IPS-11a (cell line): ENCODE results near the gene GNB1L.
"Not testable (repeated sequence)": the region's sequence is repeated elsewhere in the genome, so short reads cannot be mapped to it uniquely, and the experiment has no call there.

Experiments used
- H3K4me3 ChIP-seq: one replicate; pipeline ENCODE4 v1.5.1; 2013; ENCODE audit warnings: low read depth, low read length, control low read depth

Gene GNB1L

GRCh38 chr22:19845054-19845722 is 9.5 kb downstream of the GNB1L start:
- H3K4me3 ChIP-seq, result no peak overlapping the region

- no peak overlapping the region for H3K4me3 ChIP-seq
These were observed 10.2 kb downstream of the GNB1L start for GRCh38 chr22:19844377-19845053.

DNA sequence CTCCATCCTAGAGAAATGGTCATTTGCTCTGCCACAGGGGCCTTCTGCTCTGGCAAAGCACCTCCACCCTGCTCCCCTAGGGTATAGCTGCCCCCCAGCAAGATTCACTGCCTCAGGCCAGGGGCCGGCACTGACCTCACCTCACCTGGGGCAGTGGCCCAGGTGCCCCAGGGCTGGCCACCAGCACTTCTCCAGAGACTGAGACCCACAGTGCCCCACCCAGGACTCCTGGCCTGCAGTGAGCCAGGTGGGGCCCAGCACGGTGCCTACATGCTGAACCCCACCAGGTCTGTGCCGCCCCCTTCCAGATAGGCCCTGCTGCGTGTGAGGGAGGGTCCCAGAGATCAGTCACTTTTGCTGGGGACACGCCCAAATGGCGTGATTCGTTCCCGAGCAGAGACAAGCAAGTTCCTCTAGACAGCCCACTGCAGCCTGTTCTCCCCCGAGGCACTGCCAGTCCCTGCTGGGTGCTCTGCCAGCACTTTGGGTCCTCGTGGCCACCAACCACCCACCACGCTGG is 10.8 kb downstream of the GNB1L start:
- no peak overlapping the region for H3K4me3 ChIP-seq

DNA sequence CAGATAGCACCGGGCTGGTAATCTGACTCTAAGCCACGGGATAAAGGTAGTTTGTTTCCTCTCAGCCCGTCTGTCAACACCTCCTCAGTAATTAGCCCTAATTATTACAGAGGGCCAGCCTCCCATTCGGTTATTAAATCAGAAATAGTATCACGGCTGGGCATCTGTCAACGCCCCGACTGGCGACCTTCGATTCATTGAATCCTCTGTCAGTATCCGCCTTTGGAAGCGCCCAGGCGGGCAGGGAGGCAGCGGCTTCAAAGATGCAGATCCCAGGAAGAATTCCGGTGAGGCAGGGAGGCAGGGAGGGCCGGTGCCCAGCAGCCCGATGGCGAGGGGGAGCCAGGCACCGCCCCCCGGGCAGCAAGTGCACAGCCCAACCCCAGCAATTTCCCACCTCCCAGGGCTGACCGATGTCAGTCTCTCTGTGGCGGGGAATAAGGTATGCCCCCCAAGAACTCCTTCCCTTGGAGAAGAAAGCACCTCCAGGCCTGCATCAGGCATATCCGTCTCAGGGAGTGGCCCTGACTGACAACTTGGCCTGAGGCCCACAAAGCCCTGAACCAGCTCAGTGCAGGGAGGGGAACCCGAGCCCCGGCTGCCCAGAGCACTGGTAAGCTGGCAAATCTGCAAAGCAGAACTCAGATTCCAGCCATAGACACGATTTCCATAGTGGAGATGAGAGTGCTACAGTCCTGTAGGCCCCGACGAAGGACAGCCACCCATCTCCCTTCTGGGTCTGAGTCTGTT is 11.4 kb downstream of the GNB1L start:
- no peak overlapping the region for H3K4me3 ChIP-seq

GRCh38 chr22:19842393-19843106 is 12.1 kb downstream of the GNB1L start:
- no peak overlapping the region for H3K4me3 ChIP-seq

DNA sequence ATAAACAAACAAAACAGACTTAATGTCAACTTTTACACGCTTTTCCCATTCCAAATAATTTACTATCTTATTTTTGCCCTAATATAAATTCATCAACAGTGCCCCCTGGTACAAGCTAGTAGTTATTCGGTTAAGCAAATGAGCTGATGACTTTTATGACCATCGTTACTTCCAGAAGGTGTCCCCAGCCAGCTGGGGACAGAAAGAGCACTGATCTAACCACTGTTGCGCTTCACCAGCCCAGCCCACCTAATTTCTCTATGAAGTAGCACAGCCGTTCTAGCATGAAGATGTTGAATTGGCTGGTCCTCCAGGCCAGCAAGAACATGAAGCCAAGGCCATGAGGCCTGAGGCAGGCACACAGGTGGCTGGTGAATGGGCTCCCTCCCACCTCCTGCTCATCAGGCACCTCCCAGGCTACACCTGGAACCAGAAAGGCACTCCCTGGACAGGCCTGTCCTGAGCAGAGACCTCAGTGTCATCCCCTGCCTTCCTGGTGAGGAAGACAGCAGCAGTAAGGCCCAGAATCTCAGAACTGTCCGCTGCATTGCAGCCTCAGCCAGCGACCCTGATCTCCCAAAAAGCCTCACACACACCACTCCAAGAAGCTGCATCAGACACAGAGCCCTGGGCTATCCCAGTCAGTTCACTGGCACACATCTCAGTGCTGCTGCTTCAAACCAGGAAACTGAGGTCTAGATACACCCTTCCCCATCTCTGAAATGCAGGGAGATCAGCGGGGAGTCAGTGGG is 12.9 kb downstream of the GNB1L start:
- H3K4me3 ChIP-seq, result no peak overlapping the region

GRCh38 chr22:19840955-19841640 is 13.6 kb downstream of the GNB1L start:
- H3K4me3 ChIP-seq, result no peak overlapping the region

GRCh38 chr22:19840059-19840458 is 14.6 kb downstream of the GNB1L start:
- no peak overlapping the region for H3K4me3 ChIP-seq

- H3K4me3 ChIP-seq, result no peak overlapping the region
These were observed 16.8 kb downstream of the GNB1L start for GRCh38 chr22:19837915-19838314.

DNA sequence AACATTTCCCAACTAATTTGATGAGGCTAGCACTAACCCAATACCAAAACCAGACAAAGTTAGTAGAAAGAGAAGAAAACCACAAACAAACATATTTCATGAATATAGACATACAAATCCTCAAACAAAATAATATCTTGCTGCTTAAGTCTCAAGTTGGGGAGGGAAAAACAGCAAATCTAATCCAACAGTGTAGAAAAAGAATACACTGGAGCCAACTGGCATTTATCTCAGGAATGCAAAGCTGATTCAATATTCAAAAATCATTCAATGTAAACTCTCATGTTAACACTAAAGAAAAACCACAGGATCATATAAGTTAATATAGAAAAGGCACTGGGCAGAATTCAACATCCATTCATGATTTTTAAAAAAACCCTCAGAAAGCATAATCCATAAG is 18.2 kb downstream of the GNB1L start:
- no peak overlapping the region for H3K4me3 ChIP-seq

- no peak overlapping the region for H3K4me3 ChIP-seq
These were observed 20.1 kb downstream of the GNB1L start for GRCh38 chr22:19834599-19834998.

- H3K4me3 ChIP-seq, result not testable (repeated sequence)
These were observed 21.3 kb downstream of the GNB1L start for GRCh38 chr22:19833327-19833726.

DNA sequence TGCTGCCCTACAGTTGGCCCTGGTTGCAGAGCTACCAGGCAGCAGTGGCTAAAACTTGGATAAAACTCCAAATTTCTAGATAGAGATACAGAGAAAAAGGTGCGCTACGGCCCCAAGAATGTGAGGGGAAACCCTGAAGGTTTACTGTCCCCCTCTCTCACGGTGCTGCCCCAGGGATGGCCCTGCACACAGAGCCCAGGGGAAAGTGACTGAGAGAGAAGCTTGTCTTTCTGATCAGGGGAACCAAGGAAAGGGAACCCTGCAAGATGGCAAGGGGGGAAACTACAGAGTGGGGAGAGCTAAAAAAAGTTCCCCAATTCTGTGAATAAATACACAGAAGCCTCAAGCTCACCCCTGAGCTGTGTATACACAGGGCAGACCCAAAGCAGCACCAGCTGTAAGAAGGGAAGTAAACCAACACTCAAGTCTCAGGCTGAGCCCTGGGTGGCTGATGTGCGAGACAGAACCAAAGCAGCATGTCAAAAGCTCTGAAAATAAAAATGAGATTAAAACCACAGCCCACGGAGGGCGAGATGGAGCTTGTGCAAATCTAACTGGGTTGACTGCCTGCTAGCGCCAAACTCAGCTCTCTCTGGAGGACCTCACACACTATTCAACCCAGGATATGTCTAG is 22.1 kb downstream of the GNB1L start:
- H3K4me3 ChIP-seq, result no peak overlapping the region

DNA sequence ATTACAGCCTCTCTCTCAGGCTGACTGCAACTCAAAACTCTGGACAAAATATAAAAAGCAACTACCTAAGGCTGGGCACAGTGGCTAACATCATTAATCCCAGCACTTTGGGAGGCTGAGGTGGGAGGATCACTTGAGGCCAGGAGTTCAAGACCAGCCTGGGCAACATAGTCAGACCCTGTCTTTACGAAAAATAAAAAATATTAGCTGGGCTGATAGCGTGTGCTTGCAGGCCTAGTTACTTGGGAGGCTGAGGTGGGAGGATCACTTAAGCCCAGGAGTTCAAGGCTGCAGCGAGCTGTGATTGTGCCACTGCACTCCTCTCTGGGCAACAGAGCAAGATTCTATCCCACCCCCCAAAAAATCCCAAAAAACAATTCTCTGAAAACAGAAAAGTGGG is 22.7 kb downstream of the GNB1L start:
- not testable (repeated sequence) for H3K4me3 ChIP-seq

- H3K4me3 ChIP-seq, result no peak overlapping the region
These were observed 23.7 kb downstream of the GNB1L start for GRCh38 chr22:19831016-19831415.

- H3K4me3 ChIP-seq, result no peak overlapping the region
These were observed 26.7 kb downstream of the GNB1L start for GRCh38 chr22:19828035-19828401.

DNA sequence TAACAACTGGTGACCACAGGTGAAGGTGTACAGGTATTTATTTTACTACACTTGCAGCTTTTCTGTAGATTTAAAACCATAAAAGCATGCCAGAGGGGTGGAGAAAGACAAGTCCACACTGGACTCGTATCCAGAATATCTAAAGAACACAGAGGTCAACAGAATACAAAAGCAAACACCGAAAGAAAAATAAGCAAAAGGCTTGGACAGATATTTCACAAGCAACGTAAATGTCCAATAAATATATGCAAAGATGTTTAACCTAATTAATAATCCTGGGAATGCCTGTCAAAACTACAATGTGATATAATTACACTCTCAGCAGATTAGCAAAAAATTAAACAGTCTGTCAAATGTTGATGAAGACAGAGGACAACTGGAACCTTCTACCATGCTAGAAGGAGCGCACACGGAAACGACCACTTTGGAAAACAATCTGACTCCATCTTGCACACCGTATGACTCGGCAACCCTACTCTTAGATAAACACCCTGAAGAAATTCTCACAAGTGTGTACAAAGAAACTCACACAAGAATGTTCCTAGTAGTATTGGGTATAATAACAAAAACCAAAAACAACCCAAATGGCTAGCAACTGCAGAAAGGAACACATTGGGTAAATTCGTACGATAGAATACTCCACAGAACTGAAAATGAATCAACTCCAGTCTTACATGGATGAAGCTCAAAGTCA is 27.2 kb downstream of the GNB1L start:
- no peak overlapping the region for H3K4me3 ChIP-seq

DNA sequence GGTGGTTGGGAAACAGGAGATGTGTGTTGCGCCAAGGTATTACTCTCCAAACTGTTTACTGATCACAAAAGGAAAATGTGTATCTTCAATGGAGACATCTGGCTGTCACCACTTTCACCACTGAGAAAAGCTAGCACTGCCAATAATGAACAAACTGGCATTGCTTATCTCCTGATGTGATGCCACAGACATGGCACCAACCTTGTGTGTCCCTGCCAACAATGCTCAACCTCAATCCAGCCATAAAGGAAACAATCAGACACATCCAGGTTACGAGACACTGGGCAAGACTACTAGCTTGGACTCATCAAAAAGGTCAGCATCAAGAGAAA is 28.1 kb downstream of the GNB1L start:
- H3K4me3 ChIP-seq, result no peak overlapping the region
